Endometrial microvascular endothelial cells (primary cell): ENCODE results near the gene CTNNA3. TPM values are rescaled to one million over a fixed set of nuclear protein-coding genes. Genes with fewer than 3 reads are reported as not detected.

Source experiments
- in situ Hi-C: cut with HindIII; loops from 2 replicates; pipeline ENCODE4 v1.10.0; 2017; ENCODE audit warnings: low sequenced_read_pairs, low pct_unique_long_range_greater_than_20kb; ENCODE audit errors: inconsistent ontology term
- total RNA-seq: library from RNA; depleted of rRNA; stranded (reverse); fragments of >200 nt; gene quantifications from one replicate; pipeline ENCODE4 v1.2.3, GENCODE V29; 2015; ENCODE audit errors: inconsistent ontology term

The CTNNA3 gene
- total RNA-seq, 1 donor from 2014 or later, result not detected

DNA sequence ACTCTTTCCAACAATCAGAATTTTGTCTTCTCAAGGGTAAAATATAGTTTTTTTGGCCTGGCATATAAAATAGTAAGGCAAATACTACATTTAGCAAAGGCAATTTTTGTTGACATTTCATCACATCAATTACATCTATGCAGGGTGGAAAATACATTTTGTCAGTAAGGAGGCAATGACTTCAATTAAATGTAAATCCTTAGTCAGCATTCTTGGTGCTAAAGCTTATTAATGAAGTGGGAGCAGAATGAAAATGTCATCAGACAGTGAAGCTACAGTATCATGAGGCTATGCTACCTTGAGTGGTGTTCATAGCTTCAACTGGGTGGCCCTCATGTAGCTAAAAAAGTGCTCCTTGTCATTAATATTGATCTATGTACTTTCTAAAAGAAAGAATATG lies 761.3 kb downstream of the CTNNA3 start:
- in situ Hi-C loops, result no loop called here

GRCh38 chr10:66931949-66932343 lies 764.0 kb downstream of the CTNNA3 start:
- in situ Hi-C loops, result no loop called here

DNA sequence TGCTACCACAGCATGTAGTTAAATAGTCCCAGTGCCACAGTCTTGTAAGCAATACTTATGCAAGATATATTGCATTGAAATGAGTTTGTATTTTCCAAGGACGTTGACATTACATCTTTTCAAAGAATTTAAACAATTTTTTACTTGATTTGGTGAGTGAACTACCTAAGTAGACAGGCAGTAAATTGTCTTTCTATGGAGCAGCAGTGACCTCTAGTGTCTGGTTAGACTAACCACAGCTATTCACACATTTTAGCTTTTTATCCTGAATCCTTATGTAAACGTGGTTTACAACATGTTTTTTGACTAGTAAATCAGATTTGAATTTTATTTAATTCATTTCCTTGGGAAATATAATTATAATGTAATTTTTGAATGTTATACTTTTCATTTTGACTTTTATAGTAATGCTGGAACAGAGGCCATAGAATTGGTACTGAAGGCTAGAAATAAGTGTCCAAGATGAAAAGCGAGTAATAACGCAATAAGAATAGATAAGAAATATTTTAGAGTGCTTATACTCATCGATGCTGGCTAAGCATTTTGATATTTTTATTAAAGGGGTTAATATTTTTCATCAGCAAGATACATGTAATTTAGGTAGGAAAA lies 764.6 kb downstream of the CTNNA3 start:
- in situ Hi-C loops, result no loop called here

DNA sequence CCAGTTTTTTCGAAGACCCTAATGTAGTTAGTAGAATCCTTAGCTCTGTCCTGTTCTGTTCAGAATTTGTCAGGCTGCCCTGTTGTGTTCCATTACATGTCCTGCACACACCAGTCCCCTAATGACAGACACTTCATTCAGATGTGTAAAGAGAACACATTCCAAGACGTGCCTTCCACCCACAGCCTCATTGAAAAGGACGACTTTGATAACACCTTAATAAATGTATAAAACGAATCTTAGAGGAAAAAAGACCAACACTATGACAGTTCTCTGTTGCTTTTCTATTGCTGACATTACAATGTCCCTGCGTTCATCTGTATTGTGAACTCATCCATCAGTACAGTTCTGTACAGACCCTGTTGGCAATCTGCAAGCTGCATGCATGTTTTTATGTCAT lies 766.6 kb downstream of the CTNNA3 start:
- in situ Hi-C loops, result no loop called here

DNA sequence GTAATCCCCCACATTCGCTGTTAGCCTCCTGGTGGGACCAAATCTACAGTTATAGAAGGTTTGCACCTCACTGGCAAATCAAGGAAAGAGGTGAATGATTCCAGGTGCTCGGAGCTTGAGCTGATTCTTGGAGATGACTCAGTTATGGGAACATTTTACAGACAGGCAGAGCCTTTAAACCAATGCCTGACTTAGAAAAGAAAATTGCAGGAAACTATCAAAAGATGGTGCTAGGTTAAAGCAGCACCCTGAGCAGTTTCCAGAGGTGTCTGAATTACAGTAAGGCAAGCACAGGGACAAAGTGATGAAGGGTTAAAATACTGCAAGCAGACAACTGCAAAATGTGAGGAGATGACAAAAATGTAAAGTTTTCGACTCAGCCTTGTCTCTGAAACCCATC lies 767.2 kb downstream of the CTNNA3 start:
- in situ Hi-C loops, result no loop called here

- in situ Hi-C loops, result no loop called here
Observed at GRCh38 chr10:66927971-66928770, 767.8 kb downstream of the CTNNA3 start.

DNA sequence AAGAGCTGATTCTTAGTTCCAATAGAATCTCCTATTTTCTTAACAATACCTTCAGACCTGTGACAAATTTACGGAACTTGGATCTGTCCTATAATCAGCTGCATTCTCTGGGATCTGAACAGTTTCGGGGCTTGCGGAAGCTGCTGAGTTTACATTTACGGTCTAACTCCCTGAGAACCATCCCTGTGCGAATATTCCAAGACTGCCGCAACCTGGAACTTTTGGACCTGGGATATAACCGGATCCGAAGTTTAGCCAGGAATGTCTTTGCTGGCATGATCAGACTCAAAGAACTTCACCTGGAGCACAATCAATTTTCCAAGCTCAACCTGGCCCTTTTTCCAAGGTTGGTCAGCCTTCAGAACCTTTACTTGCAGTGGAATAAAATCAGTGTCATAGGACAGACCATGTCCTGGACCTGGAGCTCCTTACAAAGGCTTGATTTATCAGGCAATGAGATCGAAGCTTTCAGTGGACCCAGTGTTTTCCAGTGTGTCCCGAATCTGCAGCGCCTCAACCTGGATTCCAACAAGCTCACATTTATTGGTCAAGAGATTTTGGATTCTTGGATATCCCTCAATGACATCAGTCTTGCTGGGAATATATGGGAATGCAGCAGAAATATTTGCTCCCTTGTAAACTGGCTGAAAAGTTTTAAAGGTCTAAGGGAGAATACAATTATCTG lies 768.6 kb downstream of the CTNNA3 start:
- in situ Hi-C loops, result no loop called here

- in situ Hi-C loops, result no loop called here
Observed at GRCh38 chr10:66926841-66927240, 769.2 kb downstream of the CTNNA3 start.

DNA sequence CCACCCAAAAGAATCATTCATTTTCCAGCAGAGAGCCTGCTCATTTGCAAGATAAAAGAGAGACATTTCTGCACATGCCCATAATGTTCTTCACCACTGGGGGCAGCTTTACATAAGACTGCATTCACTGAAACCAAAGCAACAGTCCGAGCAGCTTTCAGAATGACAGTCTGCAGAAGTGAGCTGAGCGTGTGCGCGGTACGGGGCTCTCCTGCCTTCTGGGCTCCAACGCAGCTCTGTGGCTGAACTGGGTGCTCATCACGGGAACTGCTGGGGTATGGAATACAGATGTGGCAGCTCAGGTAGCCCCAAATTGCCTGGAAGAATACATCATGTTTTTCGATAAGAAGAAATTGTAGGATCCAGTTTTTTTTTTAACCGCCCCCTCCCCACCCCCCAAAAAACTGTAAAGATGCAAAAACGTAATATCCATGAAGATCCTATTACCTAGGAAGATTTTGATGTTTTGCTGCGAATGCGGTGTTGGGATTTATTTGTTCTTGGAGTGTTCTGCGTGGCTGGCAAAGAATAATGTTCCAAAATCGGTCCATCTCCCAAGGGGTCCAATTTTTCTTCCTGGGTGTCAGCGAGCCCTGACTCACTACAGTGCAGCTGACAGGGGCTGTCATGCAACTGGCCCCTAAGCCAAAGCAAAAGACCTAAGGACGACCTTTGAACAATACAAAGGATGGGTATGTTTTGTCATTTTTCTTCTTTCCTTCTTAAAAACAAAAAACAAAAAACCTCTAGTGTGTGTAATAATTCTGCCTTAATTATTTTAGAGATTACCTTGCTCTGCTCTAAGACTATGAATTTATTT lies 769.9 kb downstream of the CTNNA3 start, which contains the start of gene LRRTM3:
Gene LRRTM3 (plus strand): TSS at position 141 of the 820 bp plus-strand sequence.
- in situ Hi-C loops, result no loop called here

DNA sequence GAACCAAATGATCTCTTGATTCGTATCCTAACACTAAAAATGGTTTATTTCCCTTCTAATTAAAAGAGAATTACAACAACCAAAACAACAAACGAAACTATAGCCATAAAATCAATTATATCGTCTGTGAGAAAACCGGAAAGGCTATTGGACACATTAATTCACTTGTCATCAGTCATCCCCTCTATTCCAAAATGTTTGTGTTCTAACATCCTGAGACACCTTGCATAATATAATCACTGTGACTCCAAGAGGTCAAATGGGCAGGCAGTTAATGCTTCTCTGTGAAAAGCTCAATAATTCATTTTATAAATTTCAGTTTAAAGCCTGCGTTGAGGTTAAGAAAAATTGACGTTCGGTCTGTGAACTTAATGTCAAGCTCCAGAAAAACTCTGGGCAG lies 770.6 kb downstream of the CTNNA3 start:
- in situ Hi-C loops, result no loop called here

DNA sequence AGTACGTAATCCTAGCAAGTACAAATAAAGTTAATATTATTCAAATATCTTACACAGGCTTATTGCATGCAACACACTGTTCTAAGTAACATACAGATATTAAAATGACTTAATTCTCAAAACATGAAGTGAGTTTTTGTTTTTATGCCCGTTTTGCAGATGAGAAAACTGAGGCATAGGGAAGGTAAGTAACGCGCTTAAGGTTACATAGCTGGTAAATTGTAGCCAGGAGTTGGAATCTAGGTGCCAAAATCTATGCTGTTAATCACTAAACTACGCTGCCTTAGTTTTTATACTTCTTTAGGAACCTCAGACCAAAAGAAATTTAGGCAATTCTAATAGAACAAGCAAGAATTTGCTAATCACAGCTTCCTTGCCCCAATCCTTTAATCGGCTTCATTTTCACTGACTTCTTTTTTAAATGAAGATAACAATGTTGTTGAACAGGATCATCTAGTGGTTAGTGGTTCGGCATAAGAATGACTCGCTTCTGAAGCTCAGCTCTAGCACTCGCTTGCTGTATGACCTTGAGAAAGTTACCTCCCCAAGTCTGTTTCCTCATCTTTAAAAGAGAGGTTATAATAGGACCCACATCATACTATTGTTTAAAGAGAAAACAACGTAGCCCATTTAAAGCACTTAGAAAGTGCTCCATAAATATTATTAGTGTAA lies 771.2 kb downstream of the CTNNA3 start:
- in situ Hi-C loops, result no loop called here

DNA sequence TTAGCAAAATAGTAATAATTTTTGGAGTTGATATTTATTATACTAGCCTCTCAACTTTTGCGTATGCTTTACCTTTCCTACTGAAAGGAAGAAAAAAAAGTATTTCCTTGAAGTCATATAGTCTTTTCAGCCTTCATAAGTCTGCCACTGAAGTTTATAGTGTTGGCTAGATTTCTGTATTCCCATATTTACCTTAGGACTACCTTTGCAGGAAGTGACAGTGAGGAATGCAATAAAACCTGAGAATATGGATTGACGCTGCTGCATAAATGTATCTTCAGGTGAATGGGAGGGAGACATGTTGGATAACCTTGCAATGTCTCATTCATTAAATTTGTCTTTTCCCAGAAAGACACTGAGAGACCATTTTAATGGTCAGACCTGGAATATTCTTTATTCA lies 776.7 kb downstream of the CTNNA3 start:
- in situ Hi-C loops, result no loop called here

DNA sequence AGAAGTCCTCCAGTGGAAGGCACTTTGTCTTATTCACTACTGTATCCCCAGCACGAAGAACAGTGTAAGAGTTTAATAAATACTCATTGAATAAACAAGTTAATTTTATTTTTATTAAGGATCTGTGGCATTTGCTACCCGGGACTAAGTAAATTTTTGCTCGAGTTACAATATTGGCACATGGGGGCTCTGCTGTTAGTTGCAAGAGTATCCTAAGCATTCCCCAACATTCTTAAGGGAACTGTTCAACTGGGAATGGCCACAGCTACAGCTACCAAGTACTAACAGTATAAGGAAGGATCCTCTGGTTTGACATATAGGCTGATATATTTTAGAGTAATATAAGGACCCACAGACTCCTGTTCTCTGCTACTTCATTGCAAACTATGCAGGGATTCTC lies 778.9 kb downstream of the CTNNA3 start:
- in situ Hi-C loops, result no loop called here

DNA sequence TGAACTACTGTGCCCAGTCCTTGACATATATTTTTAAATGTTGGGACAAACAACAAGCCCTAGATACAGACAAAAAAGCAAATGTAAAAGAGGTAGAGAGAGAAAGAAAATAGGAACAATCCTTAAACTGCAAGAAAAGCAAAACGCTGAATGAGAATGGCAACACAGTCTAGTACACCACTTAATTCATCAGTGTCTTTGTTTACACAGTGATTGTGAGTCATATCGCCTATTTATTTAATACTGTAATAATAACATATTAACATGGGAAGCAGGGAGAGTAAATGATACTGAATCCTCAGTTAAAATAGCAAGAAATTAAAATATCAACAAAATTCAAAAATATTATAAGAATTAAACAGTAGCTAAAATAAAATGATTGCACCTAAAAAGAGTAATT lies 780.0 kb downstream of the CTNNA3 start:
- in situ Hi-C loops, result no loop called here

- in situ Hi-C loops, result no loop called here
Observed at GRCh38 chr10:66910671-66911070, 785.3 kb downstream of the CTNNA3 start.

- in situ Hi-C loops, result no loop called here
Observed at GRCh38 chr10:66892871-66893270, 803.1 kb downstream of the CTNNA3 start.

- in situ Hi-C loops, result no loop called here
Observed at GRCh38 chr10:66888237-66888636, 807.8 kb downstream of the CTNNA3 start.

- in situ Hi-C loops, result no loop called here
Observed at GRCh38 chr10:66886848-66887247, 809.1 kb downstream of the CTNNA3 start.

GRCh38 chr10:66882271-66882670 lies 813.7 kb downstream of the CTNNA3 start:
- in situ Hi-C loops, result no loop called here
